Trophoblast cell (in vitro differentiated cells and primary cell): Measurements from ENCODE around the gene POGZ.

Experiments
- DNase-seq, 2 donors: peaks; one replicate each; pipeline ENCODE4 v3.0.0-alpha.2; 2016
- H2AFZ ChIP-seq: 2 replicates; pipeline ENCODE4 v1.6.1; 2013; ENCODE audit warnings: low read length, moderate library complexity, mild to moderate bottlenecking; ENCODE audit not compliant: insufficient read depth, poor library complexity
- H2AK5ac ChIP-seq: 2 replicates; pipeline ENCODE4 v1.6.1; 2013; ENCODE audit warnings: mild to moderate bottlenecking, low read length
- H2BK120ac ChIP-seq: 2 replicates; pipeline ENCODE4 v1.6.1; 2013; ENCODE audit warnings: low read length, mild to moderate bottlenecking, moderate library complexity; ENCODE audit not compliant: insufficient read depth, poor library complexity
- H2BK12ac ChIP-seq: 2 replicates; pipeline ENCODE4 v1.6.1; 2013; ENCODE audit warnings: mild to moderate bottlenecking, low read length, moderate library complexity
- H2BK5ac ChIP-seq: 2 replicates; pipeline ENCODE4 v1.6.1; 2013; ENCODE audit warnings: low read length, low read depth, moderate library complexity, mild to moderate bottlenecking; ENCODE audit not compliant: poor library complexity
- H3K14ac ChIP-seq: 2 replicates; pipeline ENCODE4 v1.6.1; 2013; ENCODE audit warnings: mild to moderate bottlenecking, low read length
- H3K18ac ChIP-seq: 2 replicates; pipeline ENCODE4 v1.6.1; 2013; ENCODE audit warnings: mild to moderate bottlenecking, low read length
- H3K23ac ChIP-seq: 2 replicates; pipeline ENCODE4 v1.6.1; 2013; ENCODE audit warnings: low read length
- H3K27ac ChIP-seq: 2 replicates; pipeline ENCODE4 v1.5.1; 2013; ENCODE audit warnings: low read depth, mild to moderate bottlenecking, inconsistent platforms, low read length, moderate library complexity
- H3K27me3 ChIP-seq: 2 replicates; pipeline ENCODE4 v1.6.1; 2013; ENCODE audit warnings: inconsistent platforms, mild to moderate bottlenecking, low read length, moderate library complexity; ENCODE audit not compliant: insufficient read depth
- H3K36me3 ChIP-seq, 2 experiments: 1 replicate in 1 of 2; 2 replicates in 1 of 2; pipeline ENCODE4 v1.6.1; 2013; ENCODE audit warnings: low read length in 2 of 2, mild to moderate bottlenecking in 2 of 2, moderate library complexity in 1 of 2; ENCODE audit not compliant: insufficient read depth in 2 of 2, control insufficient read depth in 1 of 2
- H3K4ac ChIP-seq: 2 replicates; pipeline ENCODE4 v1.6.1; 2013; ENCODE audit warnings: low read depth, mild to moderate bottlenecking, low read length, moderate library complexity
- H3K4me1 ChIP-seq, 2 experiments: 1 replicate in 1 of 2; 2 replicates in 1 of 2; pipeline ENCODE4 v1.6.1; 2013; ENCODE audit warnings: low read length in 2 of 2, mild to moderate bottlenecking in 2 of 2, moderate library complexity in 1 of 2; ENCODE audit not compliant: insufficient read depth in 2 of 2, control insufficient read depth in 1 of 2
- H3K4me2 ChIP-seq: 2 replicates; pipeline ENCODE4 v1.6.1; 2013; ENCODE audit warnings: inconsistent platforms, mild to moderate bottlenecking, low read length, moderate library complexity
- H3K4me3 ChIP-seq: 2 replicates; pipeline ENCODE4 v1.5.1; 2013; ENCODE audit warnings: mild to moderate bottlenecking, low read depth, low read length, inconsistent platforms
- H3K79me1 ChIP-seq: one replicate; pipeline ENCODE4 v1.6.1; 2013; ENCODE audit warnings: low read length
- H3K79me2 ChIP-seq: 2 replicates; pipeline ENCODE4 v1.6.1; 2013; ENCODE audit warnings: low read length, mild to moderate bottlenecking; ENCODE audit not compliant: control insufficient read depth, insufficient read depth, poor library complexity
- H3K9ac ChIP-seq: 2 replicates; pipeline ENCODE4 v1.6.1; 2013; ENCODE audit warnings: mild to moderate bottlenecking, low read length
- H3K9me3 ChIP-seq: 2 replicates; pipeline ENCODE4 v1.6.1; 2013; ENCODE audit warnings: low read depth, mild to moderate bottlenecking, control low read depth, inconsistent platforms, low read length; ENCODE audit not compliant: insufficient read depth
- H4K12ac ChIP-seq: 2 replicates; pipeline ENCODE4 v1.6.1; 2013; ENCODE audit warnings: low read depth, mild to moderate bottlenecking, low read length, moderate library complexity
- H4K8ac ChIP-seq: 2 replicates; pipeline ENCODE4 v1.6.1; 2013; ENCODE audit warnings: low read depth, mild to moderate bottlenecking, low read length, moderate library complexity
- H4K91ac ChIP-seq: one replicate; pipeline ENCODE4 v1.6.1; 2013; ENCODE audit warnings: low read depth, mild to moderate bottlenecking, low read length, moderate library complexity
- WGBS: extraction: QIAGEN DNeasy Blood & Tissue Kit; methylation state at CpG from one replicate; pipeline ENCODE4 v1.1.7; 2013; ENCODE audit warnings: missing lambda C conversion rate; ENCODE audit not compliant: insufficient read length, insufficient coverage; ENCODE audit errors: extremely low coverage; 5-methylcytosine and 5-hydroxymethylcytosine counted together

The POGZ gene

GRCh38 chr1:151477066-151477465, 17.8 kb upstream of the POGZ start:
- DNase-seq: no peak
- Histone ChIP-seq H2BK12ac (no peak overlapping the region), H3K9ac (no peak overlapping the region), H3K36me3 (no peaks in the 10 kb centered on the region), H3K4me3 (no peak overlapping the region), H3K27ac (no peak overlapping the region), H2BK5ac (no peak overlapping the region), H3K4ac (no peak overlapping the region), H2AK5ac (no peak overlapping the region), H3K79me2 (peaks cover 2% of the 10 kb centered on the region), H3K27me3 (no peaks in the 10 kb centered on the region), H3K14ac (no peak overlapping the region), H4K8ac (no peak overlapping the region), H3K23ac (no peak overlapping the region), H2AFZ (no peak overlapping the region), H4K91ac (no peak overlapping the region), H3K9me3 (no peaks in the 10 kb centered on the region), H3K4me2 (no peak overlapping the region), H3K4me1 (no peaks in the 10 kb centered on the region), H2BK120ac (no peak overlapping the region), H4K12ac (no peak overlapping the region), H3K18ac (no peak overlapping the region), H3K79me1 (peaks cover 3% of the 10 kb centered on the region)
- no CpG with 5 or more reads among the region's 3 CpGs for WGBS

- Histone ChIP-seq H2AK5ac (no peak overlapping the region), H3K18ac (no peak overlapping the region), H3K36me3 (no peaks in the 10 kb centered on the region), H3K4ac (no peak overlapping the region), H2BK5ac (no peak overlapping the region), H3K27me3 (no peaks in the 10 kb centered on the region), H3K23ac (no peak overlapping the region), H2AFZ (no peak overlapping the region), H4K8ac (no peak overlapping the region), H3K9ac (no peak overlapping the region), H3K4me1 (no peaks in the 10 kb centered on the region), H4K91ac (no peak overlapping the region), H3K27ac (no peak overlapping the region), H3K4me2 (no peak overlapping the region), H4K12ac (no peak overlapping the region), H3K14ac (no peak overlapping the region), H3K79me2 (peaks cover 2% of the 10 kb centered on the region), H3K9me3 (no peaks in the 10 kb centered on the region), H3K79me1 (peaks cover 3% of the 10 kb centered on the region), H2BK12ac (no peak overlapping the region), H3K4me3 (no peak overlapping the region), H2BK120ac (no peak overlapping the region)
- peak; percentile 70 to 79 for DNase-seq
- no CpG with 5 or more reads among the region's 6 CpGs for WGBS
Observed at GRCh38 chr1:151476083-151476482, 16.8 kb upstream of the POGZ start.

DNA sequence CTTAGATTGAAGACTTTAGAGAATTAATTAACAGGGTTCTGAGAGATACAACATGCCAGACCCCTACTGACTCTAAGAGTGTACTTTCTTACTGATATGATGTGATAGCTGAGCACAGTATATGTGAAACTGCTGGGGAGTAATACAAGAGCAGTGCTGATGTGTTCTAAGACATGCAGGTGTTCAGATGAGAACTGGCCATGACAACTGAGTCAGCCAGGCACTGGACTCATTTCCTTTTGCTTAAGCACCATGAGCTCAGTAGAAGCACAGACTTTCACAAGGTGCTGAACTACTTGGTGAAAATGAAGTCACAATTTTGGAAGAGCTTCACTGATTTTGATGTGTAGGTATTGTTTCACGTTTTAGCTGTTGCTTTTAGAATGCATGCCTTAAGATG, 15.9 kb upstream of the POGZ start:
- Histone ChIP-seq H3K27ac (no peak overlapping the region), H4K91ac (no peak overlapping the region), H3K9ac (no peak overlapping the region), H3K4me2 (no peak overlapping the region), H2BK12ac (no peak overlapping the region), H3K9me3 (no peaks in the 10 kb centered on the region), H3K79me1 (peaks cover 3% of the 10 kb centered on the region), H3K36me3 (no peaks in the 10 kb centered on the region), H3K4me1 (no peaks in the 10 kb centered on the region), H3K4ac (no peak overlapping the region), H3K14ac (no peak overlapping the region), H3K27me3 (no peaks in the 10 kb centered on the region), H3K18ac (no peak overlapping the region), H3K23ac (no peak overlapping the region), H3K4me3 (no peak overlapping the region), H4K8ac (no peak overlapping the region), H2BK5ac (no peak overlapping the region), H3K79me2 (peaks cover 2% of the 10 kb centered on the region), H2AK5ac (no peak overlapping the region), H2BK120ac (no peak overlapping the region), H4K12ac (no peak overlapping the region), H2AFZ (no peak overlapping the region)
- no CpG with 5 or more reads among the region's 1 CpG for WGBS
- DNase-seq: no peak

- no peak overlapping the region for H3K27ac ChIP-seq
- peaks cover 2% of the 10 kb centered on the region for H3K79me2 ChIP-seq
- no peak for DNase-seq
- no peak overlapping the region for H2BK12ac ChIP-seq
- peak overlapping the region; percentile 48 for H2AK5ac ChIP-seq
- no peak overlapping the region for H3K4me2 ChIP-seq
- H3K4ac ChIP-seq: no peak overlapping the region
- H4K12ac ChIP-seq: peak overlapping the region; percentile 47
- H4K8ac ChIP-seq: no peak overlapping the region
- WGBS: no CpG with 5 or more reads among the region's 3 CpGs
- no peak overlapping the region for H2BK5ac ChIP-seq
- H3K14ac ChIP-seq: no peak overlapping the region
- H3K9me3 ChIP-seq: no peaks in the 10 kb centered on the region
- H3K4me3 ChIP-seq: no peak overlapping the region
- no peaks in the 10 kb centered on the region for H3K27me3 ChIP-seq
- no peaks in the 10 kb centered on the region for H3K4me1 ChIP-seq
- no peak overlapping the region for H2AFZ ChIP-seq
- H3K9ac ChIP-seq: no peak overlapping the region
- no peaks in the 10 kb centered on the region for H3K36me3 ChIP-seq
- H4K91ac ChIP-seq: no peak overlapping the region
- H3K18ac ChIP-seq: no peak overlapping the region
- peaks cover 3% of the 10 kb centered on the region for H3K79me1 ChIP-seq
- H2BK120ac ChIP-seq: no peak overlapping the region
- H3K23ac ChIP-seq: no peak overlapping the region
Observed at GRCh38 chr1:151474745-151475144, 15.5 kb upstream of the POGZ start.
